GM12878 (cell line): ENCODE data around the gene ATG4B. TPM values are rescaled to one million over a fixed set of nuclear protein-coding genes. Genes with fewer than 3 reads are reported as not detected.

Experiments used
- CEBPB ChIP-seq, 2 experiments: fragments of 150-350 bp in 1 of 2; IDR thresholded peaks; 2 replicates each; pipeline ENCODE4 v1.6.1; 2012 to 2014; ENCODE audit warnings: low read depth in 2 of 2, low read length in 2 of 2, borderline replicate concordance in 1 of 2, inconsistent platforms in 1 of 2
- DPF2 ChIP-seq: fragments of 450-650 bp; IDR thresholded peaks from 2 replicates; pipeline ENCODE4 v1.6.1; 2017; ENCODE audit warnings: mild to moderate bottlenecking
- MEF2A ChIP-seq: IDR thresholded peaks from 2 replicates; pipeline ENCODE4 v1.6.1; 2011; ENCODE audit warnings: low read depth, mild to moderate bottlenecking, low read length, moderate library complexity; ENCODE audit not compliant: insufficient read depth
- MTA2 ChIP-seq: fragments of 450-650 bp; IDR thresholded peaks from 2 replicates; pipeline ENCODE4 v1.6.1; 2016; ENCODE audit warnings: low read depth, mild to moderate bottlenecking, moderate library complexity
- MTA3 ChIP-seq: IDR thresholded peaks from 2 replicates; pipeline ENCODE4 v1.6.1; 2012; ENCODE audit warnings: low read length, inconsistent platforms, borderline replicate concordance
- POLR2AphosphoS2 ChIP-seq: IDR thresholded peaks from 2 replicates; pipeline ENCODE4 v1.6.1; 2011; ENCODE audit warnings: low read depth, mild to moderate bottlenecking, low read length, improper control_type of control experiment, moderate library complexity
- RAD51 ChIP-seq: fragments of 450-650 bp; IDR thresholded peaks from 2 replicates; pipeline ENCODE4 v1.6.1; 2016; ENCODE audit warnings: moderate library complexity, mild to moderate bottlenecking, inconsistent platforms
- RFX5 ChIP-seq: IDR thresholded peaks from 2 replicates; pipeline ENCODE4 v1.6.1; 2011; ENCODE audit warnings: low read depth, low read length, improper control_type of control experiment
- SMAD1 ChIP-seq: fragments of 450-650 bp; IDR thresholded peaks from 2 replicates; pipeline ENCODE4 v1.6.1; 2018; ENCODE audit warnings: mild to moderate bottlenecking, low read depth; ENCODE audit not compliant: partially characterized antibody
- SMAD5 ChIP-seq: IDR thresholded peaks from 2 replicates; pipeline ENCODE4 v1.6.1; 2016; ENCODE audit warnings: antibody characterized with exemption, low read depth
- SP1 ChIP-seq: IDR thresholded peaks from one replicate; pipeline ENCODE4 v1.6.1; 2011; ENCODE audit warnings: low read depth, low read length
- SPI1 ChIP-seq: IDR thresholded peaks from 2 replicates; pipeline ENCODE4 v1.6.1; 2011; ENCODE audit warnings: low read depth, mild to moderate bottlenecking, low read length, moderate library complexity, borderline replicate concordance; ENCODE audit not compliant: insufficient read depth
- SRF ChIP-seq, 2 experiments: IDR thresholded peaks; 2 replicates each; pipeline ENCODE4 v1.6.1; 2011; ENCODE audit warnings: low read depth in 2 of 2, low read length in 2 of 2, mild to moderate bottlenecking in 1 of 2, moderate library complexity in 1 of 2
- SUPT20H ChIP-seq: IDR thresholded peaks from 2 replicates; pipeline ENCODE4 v1.6.1; 2011; ENCODE audit warnings: low read depth, mild to moderate bottlenecking, low read length, moderate library complexity, borderline replicate concordance; ENCODE audit not compliant: control insufficient read depth
- YY1 ChIP-seq: IDR thresholded peaks from 2 replicates; pipeline ENCODE4 v1.6.1; 2011; ENCODE audit warnings: low read depth, mild to moderate bottlenecking, low read length
- ZBED1 ChIP-seq: IDR thresholded peaks from 2 replicates; pipeline ENCODE4 v1.6.1; 2016; ENCODE audit warnings: borderline replicate concordance
- ZNF24 ChIP-seq: fragments of 450-650 bp; IDR thresholded peaks from 2 replicates; pipeline ENCODE4 v1.6.1; 2017; ENCODE audit warnings: antibody characterized with exemption, mild to moderate bottlenecking
- ZZZ3 ChIP-seq: IDR thresholded peaks from 2 replicates; pipeline ENCODE4 v1.6.1; 2011; ENCODE audit warnings: low read depth; ENCODE audit not compliant: control insufficient read depth, insufficient read length
- polyA plus RNA-seq, 11 experiments: library from polyadenylated mRNA; depleted of rRNA in 4 of 11; unstranded in 6 of 11; stranded (reverse) in 5 of 11; fragments of >200 nt; fragmentation: Nextera tagmentation in 4 of 11; fragmentation: Illumina TruSeq in 1 of 11; extraction: Ambion mirVana in 4 of 11; extraction: Trizol in 1 of 11; gene quantifications; 1 replicate in 1 of 11; 2 replicates in 10 of 11; pipeline versions ENCODE4 v1.2.1 to v1.2.3, GENCODE V29; 2011 to 2016; ENCODE audit warnings: inconsistent platforms in 2 of 11, missing spikeins in 2 of 11, low read depth in 1 of 11
- total RNA-seq, 4 experiments: library from RNA; depleted of rRNA in 3 of 4; stranded (reverse); fragments of >200 nt in 3 of 4; fragmentation: Illumina TruSeq in 1 of 4; extraction: Trizol in 1 of 4; gene quantifications; 2 replicates each; pipeline versions ENCODE4 v1.2.1 to v1.2.3, GENCODE V29; 2013 to 2021
- TF ChIP-seq, protein P1 (sequence below): IDR thresholded peaks from 2 replicates; pipeline ENCODE4 v1.6.1; 2011; ENCODE audit warnings: borderline replicate concordance, low read depth, mild to moderate bottlenecking, moderate library complexity, mixed read lengths, low read length; ENCODE audit not compliant: insufficient read depth; ENCODE audit errors: extremely low read length
- TF ChIP-seq, protein P2 (sequence below): fragments of 450-650 bp; IDR thresholded peaks from 2 replicates; pipeline ENCODE4 v1.6.1; 2017; ENCODE audit warnings: antibody characterized with exemption, mild to moderate bottlenecking, moderate library complexity
- TF ChIP-seq, protein P3 (sequence below): fragments of 450-650 bp; conservative IDR thresholded peaks from 2 replicates; pipeline ENCODE4 v1.6.1; 2017; ENCODE audit warnings: mild to moderate bottlenecking, moderate library complexity

ATG4B gene
- total and polyA plus RNA-seq, 10 of the 15 experiments (the other 5 are each of a cell fraction or from before 2014, with no cell fraction given): 5.8 to 84.1 (median 64.9) TPM

DNA sequence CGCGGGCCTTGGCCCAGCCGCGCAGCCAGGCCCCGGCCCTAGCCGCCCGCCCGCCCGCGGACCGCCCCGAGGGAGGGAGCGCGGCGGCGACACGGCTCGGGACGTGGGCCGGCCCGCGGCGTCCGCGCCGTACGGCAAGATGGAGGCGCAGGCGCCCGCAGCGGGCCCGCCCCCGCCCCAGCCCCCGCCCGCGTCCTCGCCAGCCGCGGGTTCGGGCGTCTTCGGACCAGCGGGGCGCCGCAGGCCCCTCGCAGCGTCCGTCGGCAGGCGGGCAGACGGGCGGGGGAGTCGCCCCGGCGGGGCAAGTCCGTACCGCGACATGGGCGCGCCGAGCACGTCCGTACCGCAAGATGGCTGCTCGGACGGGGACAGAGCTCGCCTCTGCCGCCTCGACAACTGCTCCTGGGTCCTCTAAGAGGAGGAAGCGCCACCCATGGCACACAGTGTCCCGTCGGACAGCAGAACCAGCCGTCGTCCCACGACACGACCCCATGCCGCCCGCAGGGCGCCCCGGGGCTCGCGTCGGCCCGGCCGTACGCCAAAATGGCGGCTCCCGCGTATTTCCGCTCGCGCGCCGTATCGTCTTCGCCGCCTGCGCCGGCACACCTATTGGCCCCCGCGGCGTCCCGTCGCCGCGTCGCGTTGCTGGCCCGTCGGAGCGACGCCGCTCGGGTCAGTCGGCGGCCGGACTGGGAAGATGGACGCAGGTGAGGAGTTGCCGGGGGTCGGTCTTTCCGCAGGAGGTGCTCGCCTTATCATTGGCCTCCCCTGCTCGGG lies at the start of gene ATG4B, which contains the start of gene THAP4 (continued):
- no peak for TF ChIP-seq RFX5
- 0 out of 2 replicates have a peak, but pooled peaks have one; percentile 32 for TF ChIP-seq DPF2
- peak; percentile 99 for TF ChIP-seq YY1
- no peak for TF ChIP-seq ZBED1
- TF ChIP-seq SMAD1: no peak
- TF ChIP-seq SUPT20H: no peak
- no peak for TF ChIP-seq CEBPB (IDR thresholded peaks at IDR 0.05; ENCODE audit: borderline replicate concordance in 1 of 2, low read depth in 2 of 2, low read length in 2 of 2)
- TF ChIP-seq SMAD5: no peak
- no peak for TF ChIP-seq MEF2A
- TF ChIP-seq, protein P1, sequence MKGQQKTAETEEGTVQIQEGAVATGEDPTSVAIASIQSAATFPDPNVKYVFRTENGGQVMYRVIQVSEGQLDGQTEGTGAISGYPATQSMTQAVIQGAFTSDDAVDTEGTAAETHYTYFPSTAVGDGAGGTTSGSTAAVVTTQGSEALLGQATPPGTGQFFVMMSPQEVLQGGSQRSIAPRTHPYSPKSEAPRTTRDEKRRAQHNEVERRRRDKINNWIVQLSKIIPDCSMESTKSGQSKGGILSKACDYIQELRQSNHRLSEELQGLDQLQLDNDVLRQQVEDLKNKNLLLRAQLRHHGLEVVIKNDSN: no peak
- no peak for TF ChIP-seq RAD51
- TF ChIP-seq, protein P2, sequence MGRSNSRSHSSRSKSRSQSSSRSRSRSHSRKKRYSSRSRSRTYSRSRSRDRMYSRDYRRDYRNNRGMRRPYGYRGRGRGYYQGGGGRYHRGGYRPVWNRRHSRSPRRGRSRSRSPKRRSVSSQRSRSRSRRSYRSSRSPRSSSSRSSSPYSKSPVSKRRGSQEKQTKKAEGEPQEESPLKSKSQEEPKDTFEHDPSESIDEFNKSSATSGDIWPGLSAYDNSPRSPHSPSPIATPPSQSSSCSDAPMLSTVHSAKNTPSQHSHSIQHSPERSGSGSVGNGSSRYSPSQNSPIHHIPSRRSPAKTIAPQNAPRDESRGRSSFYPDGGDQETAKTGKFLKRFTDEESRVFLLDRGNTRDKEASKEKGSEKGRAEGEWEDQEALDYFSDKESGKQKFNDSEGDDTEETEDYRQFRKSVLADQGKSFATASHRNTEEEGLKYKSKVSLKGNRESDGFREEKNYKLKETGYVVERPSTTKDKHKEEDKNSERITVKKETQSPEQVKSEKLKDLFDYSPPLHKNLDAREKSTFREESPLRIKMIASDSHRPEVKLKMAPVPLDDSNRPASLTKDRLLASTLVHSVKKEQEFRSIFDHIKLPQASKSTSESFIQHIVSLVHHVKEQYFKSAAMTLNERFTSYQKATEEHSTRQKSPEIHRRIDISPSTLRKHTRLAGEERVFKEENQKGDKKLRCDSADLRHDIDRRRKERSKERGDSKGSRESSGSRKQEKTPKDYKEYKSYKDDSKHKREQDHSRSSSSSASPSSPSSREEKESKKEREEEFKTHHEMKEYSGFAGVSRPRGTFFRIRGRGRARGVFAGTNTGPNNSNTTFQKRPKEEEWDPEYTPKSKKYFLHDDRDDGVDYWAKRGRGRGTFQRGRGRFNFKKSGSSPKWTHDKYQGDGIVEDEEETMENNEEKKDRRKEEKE: no peak
- TF ChIP-seq, protein P3, sequence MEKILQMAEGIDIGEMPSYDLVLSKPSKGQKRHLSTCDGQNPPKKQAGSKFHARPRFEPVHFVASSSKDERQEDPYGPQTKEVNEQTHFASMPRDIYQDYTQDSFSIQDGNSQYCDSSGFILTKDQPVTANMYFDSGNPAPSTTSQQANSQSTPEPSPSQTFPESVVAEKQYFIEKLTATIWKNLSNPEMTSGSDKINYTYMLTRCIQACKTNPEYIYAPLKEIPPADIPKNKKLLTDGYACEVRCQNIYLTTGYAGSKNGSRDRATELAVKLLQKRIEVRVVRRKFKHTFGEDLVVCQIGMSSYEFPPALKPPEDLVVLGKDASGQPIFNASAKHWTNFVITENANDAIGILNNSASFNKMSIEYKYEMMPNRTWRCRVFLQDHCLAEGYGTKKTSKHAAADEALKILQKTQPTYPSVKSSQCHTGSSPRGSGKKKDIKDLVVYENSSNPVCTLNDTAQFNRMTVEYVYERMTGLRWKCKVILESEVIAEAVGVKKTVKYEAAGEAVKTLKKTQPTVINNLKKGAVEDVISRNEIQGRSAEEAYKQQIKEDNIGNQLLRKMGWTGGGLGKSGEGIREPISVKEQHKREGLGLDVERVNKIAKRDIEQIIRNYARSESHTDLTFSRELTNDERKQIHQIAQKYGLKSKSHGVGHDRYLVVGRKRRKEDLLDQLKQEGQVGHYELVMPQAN: no peak; the same call in 1 of the 2 replicates
- peak; percentile 54 for TF ChIP-seq SP1
- TF ChIP-seq MTA2: no peak
- TF ChIP-seq SPI1: no peak
- TF ChIP-seq MTA3: no peak
- TF ChIP-seq POLR2AphosphoS2: 0 out of 2 replicates have a peak, but pooled peaks have one; percentile 67
- TF ChIP-seq ZNF24: no peak
- peak; percentile 20 to 92; a peak in 2 of 4 replicates for TF ChIP-seq SRF (IDR thresholded peaks at IDR 0.05; ENCODE audit: low read depth in 2 of 2, low read length in 2 of 2)
- TF ChIP-seq ZZZ3: no peak
